Osteocyte (in vitro differentiated cells): ENCODE results near the gene PCDHA1. TPM values are rescaled to one million over a fixed set of nuclear protein-coding genes. Genes with fewer than 3 reads are reported as not detected.
A peak's percentile ranks its signal among the peaks of the same experiment; 100 is the strongest.

ENCODE experiments used
- DNase-seq: peaks from one replicate; pipeline ENCODE4 v3.0.0; 2021; ENCODE audit warnings: mixed read lengths; ENCODE audit not compliant: unreplicated experiment; ENCODE audit errors: extremely low spot score
- H3K27ac Mint-ChIP-seq: one replicate; pipeline ENCODE4 v1.8.0; 2021; ENCODE audit warnings: mild to moderate bottlenecking, mixed read lengths; ENCODE audit not compliant: unreplicated experiment
- H3K27me3 Mint-ChIP-seq: one replicate; pipeline ENCODE4 v1.8.0; 2021; ENCODE audit warnings: mixed read lengths; ENCODE audit not compliant: unreplicated experiment
- H3K36me3 Mint-ChIP-seq: one replicate; pipeline ENCODE4 v1.8.0; 2021; ENCODE audit warnings: mixed read lengths; ENCODE audit not compliant: unreplicated experiment
- H3K4me1 Mint-ChIP-seq: one replicate; pipeline ENCODE4 v1.8.0; 2021; ENCODE audit warnings: mixed read lengths; ENCODE audit not compliant: unreplicated experiment
- H3K4me3 Mint-ChIP-seq: one replicate; pipeline ENCODE4 v1.8.0; 2021; ENCODE audit warnings: mild to moderate bottlenecking, moderate library complexity, mixed read lengths; ENCODE audit not compliant: unreplicated experiment
- H3K9me3 Mint-ChIP-seq: one replicate; pipeline ENCODE4 v1.8.0; 2021; ENCODE audit warnings: mixed read lengths; ENCODE audit not compliant: unreplicated experiment
- total RNA-seq: library from RNA; stranded (reverse); gene quantifications from 2 replicates; pipeline ENCODE4 v1.2.1, GENCODE V29; 2021
- TF ChIP-seq, protein P1 (sequence below): fragments of 200-600 bp; sonication (generic); IDR thresholded peaks from 2 replicates; pipeline ENCODE4 v1.5.0; 2021; ENCODE audit warnings: antibody characterized with exemption, mild to moderate bottlenecking, moderate library complexity

The PCDHA1 gene
- total RNA-seq, 1 donor from 2014 or later, result not detected

DNA sequence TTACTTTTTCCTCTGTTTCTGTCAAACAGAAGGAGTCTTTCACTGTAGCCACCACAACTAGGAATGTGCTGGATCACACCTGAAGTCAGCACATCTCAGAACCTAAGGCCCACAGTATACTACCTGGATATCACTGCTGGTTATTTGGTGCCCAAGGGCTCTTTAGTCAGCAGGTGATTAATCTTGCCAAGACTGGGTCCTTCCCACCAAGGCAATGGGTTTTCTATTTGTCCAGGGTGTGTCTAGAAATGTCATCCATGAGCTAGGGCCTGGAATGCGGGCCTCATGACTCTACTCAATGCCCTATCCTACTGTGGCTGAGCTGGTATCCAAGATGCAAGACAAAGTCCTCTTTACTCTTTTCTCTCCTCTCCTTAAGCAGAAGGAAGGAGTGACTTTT, 130.4 kb downstream of the PCDHA1 start:
- no peaks in the 10 kb centered on the region for H3K4me1 Mint-ChIP-seq
- TF ChIP-seq, protein P1, sequence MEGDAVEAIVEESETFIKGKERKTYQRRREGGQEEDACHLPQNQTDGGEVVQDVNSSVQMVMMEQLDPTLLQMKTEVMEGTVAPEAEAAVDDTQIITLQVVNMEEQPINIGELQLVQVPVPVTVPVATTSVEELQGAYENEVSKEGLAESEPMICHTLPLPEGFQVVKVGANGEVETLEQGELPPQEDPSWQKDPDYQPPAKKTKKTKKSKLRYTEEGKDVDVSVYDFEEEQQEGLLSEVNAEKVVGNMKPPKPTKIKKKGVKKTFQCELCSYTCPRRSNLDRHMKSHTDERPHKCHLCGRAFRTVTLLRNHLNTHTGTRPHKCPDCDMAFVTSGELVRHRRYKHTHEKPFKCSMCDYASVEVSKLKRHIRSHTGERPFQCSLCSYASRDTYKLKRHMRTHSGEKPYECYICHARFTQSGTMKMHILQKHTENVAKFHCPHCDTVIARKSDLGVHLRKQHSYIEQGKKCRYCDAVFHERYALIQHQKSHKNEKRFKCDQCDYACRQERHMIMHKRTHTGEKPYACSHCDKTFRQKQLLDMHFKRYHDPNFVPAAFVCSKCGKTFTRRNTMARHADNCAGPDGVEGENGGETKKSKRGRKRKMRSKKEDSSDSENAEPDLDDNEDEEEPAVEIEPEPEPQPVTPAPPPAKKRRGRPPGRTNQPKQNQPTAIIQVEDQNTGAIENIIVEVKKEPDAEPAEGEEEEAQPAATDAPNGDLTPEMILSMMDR, result no peak
- no peak overlapping the region for H3K27ac Mint-ChIP-seq
- peaks cover 3% of the 10 kb centered on the region for H3K36me3 Mint-ChIP-seq
- H3K27me3 Mint-ChIP-seq, result no peaks in the 10 kb centered on the region
- no peak for DNase-seq
- H3K4me3 Mint-ChIP-seq, result no peak overlapping the region
- H3K9me3 Mint-ChIP-seq, result peaks cover 13% of the 10 kb centered on the region

DNA sequence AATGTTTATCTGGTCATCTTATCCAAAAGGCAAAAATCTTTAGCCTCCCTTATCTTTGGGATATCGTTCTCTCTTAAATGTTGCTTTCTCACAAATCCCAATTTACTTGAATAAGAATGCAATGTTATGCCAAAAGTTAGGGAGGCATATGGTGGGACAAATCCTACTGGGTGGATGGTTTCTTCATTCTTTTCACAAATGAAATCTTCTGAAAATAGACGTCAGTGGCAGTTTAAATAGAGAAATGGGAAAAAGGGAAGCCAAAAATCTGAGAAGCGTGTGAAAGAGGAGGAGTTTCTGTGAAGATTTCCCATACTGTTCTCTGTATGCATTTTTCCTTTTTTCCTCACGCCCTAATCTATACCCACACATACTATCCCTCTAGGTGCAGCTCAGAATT, 137.7 kb downstream of the PCDHA1 start:
- TF ChIP-seq, protein P1, result no peak
- Mint-ChIP-seq H3K27ac (no peak overlapping the region), H3K4me3 (no peak overlapping the region), H3K4me1 (peaks cover 9% of the 10 kb centered on the region), H3K27me3 (peaks cover 3% of the 10 kb centered on the region), H3K36me3 (no peaks in the 10 kb centered on the region), H3K9me3 (no peaks in the 10 kb centered on the region)
- no peak for DNase-seq

DNA sequence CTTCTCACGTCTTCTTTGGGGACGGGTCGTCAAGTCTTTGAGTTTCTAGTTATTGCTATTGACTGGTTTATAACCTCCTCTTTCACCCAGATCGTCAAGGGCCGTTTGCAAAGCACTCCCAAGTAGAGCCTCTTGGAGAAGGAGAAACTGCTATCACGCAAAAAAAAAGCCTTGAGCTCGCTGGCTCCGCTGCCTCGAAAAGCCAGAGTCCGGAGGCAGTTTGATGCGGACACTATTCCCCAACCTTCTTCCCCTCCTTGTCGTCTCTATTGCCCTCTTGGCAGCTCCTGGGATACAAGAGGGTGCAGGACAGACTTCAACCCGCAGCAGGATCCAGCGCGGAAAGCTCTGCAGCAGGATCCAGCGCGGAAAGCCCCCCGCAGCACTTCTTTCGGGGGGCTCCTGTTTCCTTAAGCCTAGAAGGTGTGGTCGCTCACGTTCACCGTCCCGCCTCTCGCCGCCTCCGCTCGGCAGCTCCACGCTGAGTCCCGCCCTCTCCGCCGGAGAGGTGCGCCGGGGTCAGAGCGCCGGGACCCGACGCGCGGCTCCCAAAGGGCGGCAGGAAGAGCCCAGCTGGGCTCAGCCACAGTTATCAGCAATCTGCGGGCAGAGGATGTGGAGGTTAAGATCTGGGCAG, 140.0 kb downstream of the PCDHA1 start, which contains the start of gene PCDHAC1:
Gene PCDHAC1 (plus strand): TSS at position 494 of the 637 bp plus-strand sequence. CDS start 594 bp downstream, outside the sequence.
- no peaks in the 10 kb centered on the region for H3K9me3 Mint-ChIP-seq

DNA sequence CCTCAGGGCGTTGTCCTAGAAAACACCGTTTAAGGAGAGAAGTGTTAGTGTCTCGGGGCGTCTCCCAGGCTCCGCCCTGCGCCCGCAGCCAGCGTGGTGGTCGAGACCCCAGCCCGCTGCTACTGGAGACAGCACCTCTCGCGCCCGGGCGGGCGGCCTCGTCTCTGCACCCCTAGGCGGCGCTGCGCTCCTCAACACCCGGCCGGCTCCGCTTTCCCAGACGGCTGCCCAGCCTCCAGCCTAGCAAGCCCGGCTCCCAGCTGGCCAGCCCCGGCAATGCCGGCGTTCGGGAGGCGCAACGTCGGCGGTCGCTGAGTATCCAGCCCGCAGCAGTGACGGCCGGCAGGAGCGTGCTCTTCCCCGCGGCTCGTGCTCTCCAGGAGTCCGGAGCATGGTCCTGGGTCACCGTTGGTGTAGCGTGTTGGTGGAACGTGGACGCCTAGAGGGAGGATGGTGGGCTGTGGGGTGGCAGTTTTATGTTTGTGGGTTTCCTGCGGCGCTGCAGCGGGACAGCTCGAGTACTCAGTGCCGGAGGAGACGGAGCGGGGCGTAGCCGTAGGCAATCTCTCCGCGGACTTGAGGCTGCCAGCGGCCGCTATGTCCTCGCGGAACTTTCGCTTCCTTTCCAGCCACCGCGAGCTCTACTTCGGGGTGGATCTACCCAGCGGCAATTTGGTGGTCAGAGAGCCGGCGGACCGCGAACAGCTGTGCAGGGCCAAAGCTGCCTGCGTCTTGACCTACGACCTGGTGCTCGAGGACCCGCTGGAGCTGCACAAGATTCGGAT, 140.7 kb downstream of the PCDHA1 start:
- no peaks in the 10 kb centered on the region for H3K36me3 Mint-ChIP-seq
- peak overlapping the region; percentile 74 for H3K27ac Mint-ChIP-seq
- peaks cover 9% of the 10 kb centered on the region for H3K4me1 Mint-ChIP-seq
- peak; percentile 97 for DNase-seq
- no peaks in the 10 kb centered on the region for H3K9me3 Mint-ChIP-seq
- TF ChIP-seq, protein P1, result peak; percentile 99
- peak overlapping the region; percentile 82 for H3K4me3 Mint-ChIP-seq
- H3K27me3 Mint-ChIP-seq, result peaks cover 3% of the 10 kb centered on the region

More for the DNA sequence above, 140.0 kb downstream of the PCDHA1 start, which contains the start of gene PCDHAC1:
- Mint-ChIP-seq H3K4me1 (peaks cover 9% of the 10 kb centered on the region), H3K27ac (peak within 1 kb of the TSS; percentile 74), H3K4me3 (peak within 1 kb of the TSS; percentile 82), H3K27me3 (peaks cover 3% of the 10 kb centered on the region), H3K36me3 (no peaks in the 10 kb centered on the region)
- no peak for DNase-seq
- TF ChIP-seq, protein P1, result no peak

DNA sequence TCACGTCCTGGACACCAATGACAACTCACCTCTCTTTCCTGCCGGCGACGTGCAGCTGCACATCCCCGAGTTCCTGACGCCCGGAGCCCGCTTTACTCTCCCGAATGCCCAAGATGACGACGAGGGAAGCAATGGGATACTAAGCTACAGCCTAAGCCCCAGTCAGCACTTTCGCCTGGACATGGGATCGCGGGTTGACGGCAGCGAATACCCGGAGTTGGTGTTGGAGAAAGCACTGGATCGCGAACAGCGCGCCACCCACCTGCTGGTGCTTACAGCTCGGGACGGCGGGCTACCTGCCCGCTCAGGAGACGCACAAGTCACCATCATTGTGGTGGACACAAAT, 141.3 kb downstream of the PCDHA1 start:
- no peaks in the 10 kb centered on the region for H3K9me3 Mint-ChIP-seq
- H3K27ac Mint-ChIP-seq, result peak overlapping the region; percentile 74
- H3K36me3 Mint-ChIP-seq, result no peaks in the 10 kb centered on the region
- DNase-seq, result no peak
- peak overlapping the region; percentile 82 for H3K4me3 Mint-ChIP-seq
- H3K27me3 Mint-ChIP-seq, result peaks cover 3% of the 10 kb centered on the region
- H3K4me1 Mint-ChIP-seq, result peaks cover 9% of the 10 kb centered on the region
- TF ChIP-seq, protein P1, result no peak
